Activated B cell treated with CpG ODN at 0.5 μM for 24 hours (primary cell): ENCODE measurements around the gene MS4A13. TPM values are rescaled to one million over a fixed set of nuclear protein-coding genes. Genes with fewer than 3 reads are reported as not detected.

Source experiments
- ATAC-seq: fragments of 200-7000 bp; cut with Tn5 transposase; one replicate; pipeline ENCODE4 v1.10.0; 2021; ENCODE audit warnings: low read depth, mild to moderate bottlenecking, moderate library complexity
- CTCF ChIA-PET: fragments of 350-600 bp; sonication (Branson Sonifier 250); formaldehyde crosslinking; loops from one replicate; lab custom pipeline; 2021; ENCODE audit warnings: antibody characterized with exemption; lab: Charles Lee
- POLR2A ChIA-PET: fragments of 350-600 bp; sonication (Branson Sonifier 250); formaldehyde crosslinking; loops from one replicate; lab custom pipeline; 2021; ENCODE audit warnings: antibody characterized with exemption; lab: Charles Lee
- DNase-seq: peaks from one replicate; pipeline ENCODE4 v3.0.0; 2022
- H3K27ac Mint-ChIP-seq: one replicate; pipeline ENCODE4 v1.8.0; 2020; ENCODE audit warnings: mixed read lengths
- H3K27me3 Mint-ChIP-seq: one replicate; pipeline ENCODE4 v1.8.0; 2021; ENCODE audit warnings: mixed read lengths
- H3K36me3 Mint-ChIP-seq: one replicate; pipeline ENCODE4 v1.8.0; 2021; ENCODE audit warnings: low read depth, mixed read lengths
- H3K4me1 Mint-ChIP-seq: one replicate; pipeline ENCODE4 v1.8.0; 2021; ENCODE audit warnings: mixed read lengths
- H3K4me3 Mint-ChIP-seq: one replicate; pipeline ENCODE4 v1.8.0; 2020; ENCODE audit warnings: mild to moderate bottlenecking, mixed read lengths
- H3K9me3 Mint-ChIP-seq: one replicate; pipeline ENCODE4 v1.8.0; 2020; ENCODE audit warnings: mixed read lengths
- intact Hi-C: fragments of 100-400 bp; cut with micrococcal nuclease; formaldehyde crosslinking; loops from one replicate; pipeline ENCODE4 v1.15.1; 2024
- total RNA-seq: library from RNA; stranded (reverse); gene quantifications from 2 replicates; pipeline ENCODE4 v1.2.3, GENCODE V29; 2022
- TF ChIP-seq, protein P1 (sequence below): fragments of 200-600 bp; IDR thresholded peaks from one replicate; pipeline ENCODE4 v1.8.0; 2022; ENCODE audit warnings: antibody characterized with exemption, mild to moderate bottlenecking

MS4A13 gene
- total RNA-seq, result not detected in 2 replicates

DNA sequence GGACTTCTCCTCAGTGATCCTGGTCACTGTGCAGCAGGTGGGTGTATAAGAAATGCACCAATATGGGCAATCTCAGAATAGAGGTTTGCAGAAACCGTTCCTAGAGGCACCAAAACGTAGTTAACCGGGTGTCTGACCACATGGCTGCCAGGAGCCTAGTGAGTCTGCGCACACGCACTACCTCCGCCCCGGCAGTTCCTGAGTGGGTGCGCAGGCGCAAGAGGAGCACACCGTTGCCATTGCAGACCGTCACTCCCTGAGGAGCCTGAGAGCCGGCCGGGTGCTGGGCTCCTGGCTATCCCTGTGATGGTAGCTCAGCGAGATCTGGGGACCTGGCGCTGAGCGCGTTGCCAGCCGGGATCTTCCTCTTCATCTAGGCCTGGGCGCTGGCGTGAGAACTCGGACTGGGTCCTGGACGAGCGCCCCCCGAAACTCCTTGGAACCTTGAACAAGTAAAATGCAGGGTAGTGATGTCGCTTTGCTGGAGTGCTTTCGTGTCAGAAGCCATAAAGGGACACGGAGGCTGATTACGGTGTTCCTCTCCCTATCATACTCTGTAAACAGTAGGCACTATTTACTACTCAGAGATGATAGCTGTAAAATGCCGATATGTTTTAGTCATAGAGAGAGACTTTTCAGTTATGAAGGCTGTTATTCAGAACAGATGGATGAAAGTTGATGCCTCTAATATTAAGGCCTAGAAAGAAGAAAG, at the start of gene MS4A13:
MS4A13 (plus strand) TSS at position 249 of the 712 bp plus-strand sequence. CDS start 2,692 bp downstream, outside the sequence.
- Mint-ChIP-seq H3K36me3 (no peaks in the 10 kb centered on the region), H3K9me3 (no peaks in the 10 kb centered on the region), H3K4me3 (no peak within 1 kb of the TSS), H3K27ac (no peak within 1 kb of the TSS), H3K4me1 (peaks cover 14% of the 10 kb centered on the region), H3K27me3 (peaks cover 5% of the 10 kb centered on the region)
- TF ChIP-seq, protein P1, sequence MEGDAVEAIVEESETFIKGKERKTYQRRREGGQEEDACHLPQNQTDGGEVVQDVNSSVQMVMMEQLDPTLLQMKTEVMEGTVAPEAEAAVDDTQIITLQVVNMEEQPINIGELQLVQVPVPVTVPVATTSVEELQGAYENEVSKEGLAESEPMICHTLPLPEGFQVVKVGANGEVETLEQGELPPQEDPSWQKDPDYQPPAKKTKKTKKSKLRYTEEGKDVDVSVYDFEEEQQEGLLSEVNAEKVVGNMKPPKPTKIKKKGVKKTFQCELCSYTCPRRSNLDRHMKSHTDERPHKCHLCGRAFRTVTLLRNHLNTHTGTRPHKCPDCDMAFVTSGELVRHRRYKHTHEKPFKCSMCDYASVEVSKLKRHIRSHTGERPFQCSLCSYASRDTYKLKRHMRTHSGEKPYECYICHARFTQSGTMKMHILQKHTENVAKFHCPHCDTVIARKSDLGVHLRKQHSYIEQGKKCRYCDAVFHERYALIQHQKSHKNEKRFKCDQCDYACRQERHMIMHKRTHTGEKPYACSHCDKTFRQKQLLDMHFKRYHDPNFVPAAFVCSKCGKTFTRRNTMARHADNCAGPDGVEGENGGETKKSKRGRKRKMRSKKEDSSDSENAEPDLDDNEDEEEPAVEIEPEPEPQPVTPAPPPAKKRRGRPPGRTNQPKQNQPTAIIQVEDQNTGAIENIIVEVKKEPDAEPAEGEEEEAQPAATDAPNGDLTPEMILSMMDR, result no peak
- ChIA-PET POLR2A (no interaction called here), CTCF (no interaction called here)
- intact Hi-C loops, result loop anchor here (2.0 kb wide), 1 partner anchor 16 kb away; no protein-coding TSS in a partner anchor
- ATAC-seq, result no peak
- no peak for DNase-seq

DNA sequence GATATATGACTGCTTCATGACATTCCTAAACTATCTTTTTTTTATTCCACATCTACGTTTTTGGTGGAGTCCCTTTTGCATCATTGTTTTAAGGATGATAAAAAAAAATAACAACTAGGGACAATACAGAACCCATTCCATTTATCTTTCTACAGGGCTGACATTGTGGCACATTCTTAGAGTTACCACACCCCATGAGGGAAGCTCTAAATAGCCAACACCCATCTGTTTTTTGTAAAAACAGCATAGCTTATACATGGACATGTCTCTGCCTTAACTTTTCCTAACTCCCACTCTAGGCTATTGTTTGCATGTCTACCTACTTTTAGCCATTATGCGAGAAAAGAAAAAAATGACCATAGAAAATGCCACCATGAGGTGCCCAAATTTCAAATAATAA, 46.4 kb upstream of the MS4A13 start:
- Mint-ChIP-seq H3K27me3 (no peaks in the 10 kb centered on the region), H3K27ac (peak overlapping the region; percentile 57), H3K4me1 (peaks cover 80% of the 10 kb centered on the region), H3K9me3 (no peaks in the 10 kb centered on the region), H3K36me3 (peaks cover 80% of the 10 kb centered on the region), H3K4me3 (no peak overlapping the region)
- DNase-seq (no peak), ATAC-seq (no peak)
- ChIA-PET CTCF (interaction anchor here (1.2 to 1.3 kb wide), 2 partner anchors 10 to 105 kb away, joined by 3 to 11 read pairs; no protein-coding TSS in a partner anchor), POLR2A (interaction anchor here (1.1 to 5.4 kb wide), 7 partner anchors 8 to 104 kb away, joined by 3 to 76 read pairs (median 18); partner anchors contain the start of genes MS4A1 and MS4A7)
- TF ChIP-seq, protein P1, result no peak
- intact Hi-C loops, result loop anchor here (1.0 kb wide), 1 partner anchor 10 kb away; no protein-coding TSS in a partner anchor

GRCh38 chr11:60469723-60470122, 45.5 kb upstream of the MS4A13 start:
- H3K36me3 Mint-ChIP-seq, result peaks cover 71% of the 10 kb centered on the region
- ChIA-PET POLR2A (interaction anchor here (2.3 to 5.4 kb wide), 4 partner anchors 10 to 105 kb away, joined by 18 to 76 read pairs (median 46); partner anchors contain the start of gene MS4A1), CTCF (interaction anchor here (1.3 kb wide), 1 partner anchor 11 kb away, joined by 3 read pairs; no protein-coding TSS in a partner anchor)
- DNase-seq (no peak), ATAC-seq (no peak)
- H3K4me1 Mint-ChIP-seq, result peaks cover 71% of the 10 kb centered on the region
- H3K9me3 Mint-ChIP-seq, result no peaks in the 10 kb centered on the region
- intact Hi-C loops, result no loop called here
- H3K27ac Mint-ChIP-seq, result peak overlapping the region; percentile 37
- no peak overlapping the region for H3K4me3 Mint-ChIP-seq
- H3K27me3 Mint-ChIP-seq, result no peaks in the 10 kb centered on the region
- TF ChIP-seq, protein P1, result no peak

DNA sequence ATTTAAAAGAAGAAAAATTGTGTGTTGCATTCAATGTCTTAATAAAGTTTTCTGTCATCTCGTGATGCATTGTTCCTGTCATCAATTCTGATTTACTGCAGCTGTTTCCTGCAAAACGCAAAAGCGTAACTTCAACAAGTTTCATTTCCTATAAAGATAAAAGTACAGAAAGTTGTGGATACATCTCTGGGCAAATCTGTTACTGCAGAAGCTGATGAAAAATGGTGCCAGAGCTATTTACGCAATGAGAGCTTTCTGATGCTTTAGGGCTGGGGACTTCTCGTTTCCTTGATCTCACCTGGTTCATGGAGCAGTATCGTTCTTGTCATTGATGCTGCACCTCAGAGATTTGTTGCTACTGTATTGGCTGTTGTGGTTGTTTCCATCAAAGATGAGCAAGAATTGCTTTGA, 38.2 kb upstream of the MS4A13 start:
- intact Hi-C loops, result loop anchor here (1.0 kb wide), 4 partner anchors 9 to 110 kb away; partner anchors contain the start of genes MS4A1 and MS4A7
- H3K27me3 Mint-ChIP-seq, result no peaks in the 10 kb centered on the region

More for the DNA sequence above, 38.2 kb upstream of the MS4A13 start:
- ChIA-PET POLR2A (interaction anchor here (0.6 to 5.6 kb wide), 25 partner anchors 8 to 883 kb away, joined by 3 to 251 read pairs (median 6); partner anchors contain the start of genes MS4A1, MS4A12 and MS4A7), CTCF (interaction anchor here (0.9 to 4.2 kb wide), 11 partner anchors 10 to 212 kb away, joined by 3 to 43 read pairs (median 6); partner anchors contain the start of gene MS4A1)
- peak overlapping the region; percentile 64 for H3K4me3 Mint-ChIP-seq
- peak overlapping the region; percentile 91 for H3K27ac Mint-ChIP-seq
- ATAC-seq, result peak; percentile 95
- DNase-seq, result no peak
- H3K4me1 Mint-ChIP-seq, result peaks cover 65% of the 10 kb centered on the region
- H3K36me3 Mint-ChIP-seq, result peaks cover 2% of the 10 kb centered on the region
- peaks cover 2% of the 10 kb centered on the region for H3K9me3 Mint-ChIP-seq
- TF ChIP-seq, protein P1, result no peak
